GM12878 (cell line): Measurements from ENCODE around the gene CDON. TPM values are rescaled to one million over a fixed set of nuclear protein-coding genes. Genes with fewer than 3 reads are reported as not detected.

Experiments used
- ATAC-seq: fragments of 200-7000 bp; cut with Tn5 transposase; 3 replicates; pipeline ENCODE4 v1.9.1; 2020; ENCODE audit warnings: mild to moderate bottlenecking, moderate library complexity
- BruUV-seq: library from RNA; stranded (reverse); fragments of 400-500 nt; replicated peaks from 2 replicates; lab custom pipeline; 2021; lab: Mats Ljungman, UMichigan
- CTCF ChIA-PET: fragments of 300-600 bp; sonication (Branson Sonifier 250); formaldehyde crosslinking; extraction: SDS; loops from one replicate; lab custom pipeline; 2021; ENCODE audit warnings: inconsistent platforms; lab: Yijun Ruan, JAX
- POLR2A ChIA-PET: fragments of 350-600 bp; formaldehyde crosslinking; extraction: SDS; loops from one replicate; lab custom pipeline; 2021; ENCODE audit warnings: inconsistent platforms; lab: Charles Lee
- RAD21 ChIA-PET: fragments of 300-600 bp; sonication (Branson Sonifier 250); formaldehyde crosslinking; loops from one replicate; lab custom pipeline; 2023; ENCODE audit warnings: antibody characterized with exemption; ENCODE audit not compliant: unreplicated experiment; lab: Charles Lee
- SMC1A ChIA-PET: fragments of 300-600 bp; sonication (Branson Sonifier 250); formaldehyde crosslinking; loops from one replicate; lab custom pipeline; 2023; ENCODE audit not compliant: unreplicated experiment, uncharacterized antibody; lab: Charles Lee
- DNase-seq: peaks from one replicate; pipeline ENCODE4 v3.0.0-alpha.2; 2011; ENCODE audit warnings: low read depth, low spot score
- FAIRE-seq: peaks from 3 replicates; lab custom pipeline; 2011; peaks lifted over from hg19 to GRCh38; lab: Jason Lieb, UNC
- H2AFZ ChIP-seq: 2 replicates; pipeline ENCODE4 v1.6.0; 2011; ENCODE audit warnings: low read depth, low read length, control low read depth; ENCODE audit not compliant: control insufficient read depth
- H3K27ac ChIP-seq: 2 replicates; pipeline ENCODE4 v1.5.1; 2011; ENCODE audit warnings: control low read depth; ENCODE audit not compliant: control insufficient read depth, insufficient read depth
- H3K27me3 ChIP-seq, 2 experiments: replicated peaks in 1 of 2; 2 replicates each; pipeline versions ENCODE4 v1.6.0 to v1.6.1; 2011; ENCODE audit warnings: low read length in 1 of 2; ENCODE audit not compliant: control insufficient read depth in 2 of 2, insufficient read depth in 2 of 2
- H3K36me3 ChIP-seq, 2 experiments: 2 replicates each; pipeline ENCODE4 v1.5.1; 2011; ENCODE audit warnings: low read length in 1 of 2; ENCODE audit not compliant: control insufficient read depth in 2 of 2, insufficient read depth in 2 of 2
- H3K4me1 ChIP-seq: 2 replicates; pipeline ENCODE4 v1.6.1; 2011; ENCODE audit warnings: mild to moderate bottlenecking, low read length, moderate library complexity, mixed read lengths; ENCODE audit not compliant: control insufficient read depth, insufficient read depth
- H3K4me2 ChIP-seq: 2 replicates; pipeline ENCODE4 v1.6.0; 2011; ENCODE audit warnings: control low read depth; ENCODE audit not compliant: control insufficient read depth, insufficient read depth
- H3K4me3 ChIP-seq: fragments of 200-600 bp; sonication (generic); 2 replicates; pipeline ENCODE4 v1.5.1; 2016
- H3K79me2 ChIP-seq: 2 replicates; pipeline ENCODE4 v1.6.0; 2011; ENCODE audit warnings: low read length; ENCODE audit not compliant: control insufficient read depth, insufficient read depth
- H3K9ac ChIP-seq: 2 replicates; pipeline ENCODE4 v1.8.0; 2011; ENCODE audit warnings: low read length, control low read depth, mixed read lengths; ENCODE audit not compliant: control insufficient read depth, insufficient read depth
- H3K9me3 ChIP-seq: replicated peaks from 3 replicates; pipeline ENCODE4 v1.5.1; 2011; ENCODE audit warnings: mild to moderate bottlenecking, low read length; ENCODE audit not compliant: control insufficient read depth, insufficient read depth
- H4K20me1 ChIP-seq: 2 replicates; pipeline ENCODE4 v1.6.0; 2011; ENCODE audit not compliant: control insufficient read depth, insufficient read depth
- BCL11A ChIP-seq: IDR thresholded peaks from 2 replicates; pipeline ENCODE4 v1.6.1; 2011; ENCODE audit warnings: low read depth, low read length
- BHLHE40 ChIP-seq, 2 experiments: fragments of 450-650 bp in 1 of 2; IDR thresholded peaks; 2 replicates each; pipeline ENCODE4 v1.6.1; 2011 to 2017; ENCODE audit warnings: low read depth in 2 of 2, borderline replicate concordance in 1 of 2, improper control_type of control experiment in 1 of 2, low read length in 1 of 2, mild to moderate bottlenecking in 1 of 2
- CHD2 ChIP-seq: IDR thresholded peaks from 2 replicates; pipeline ENCODE4 v1.6.1; 2011; ENCODE audit warnings: low read depth, low read length, improper control_type of control experiment, borderline replicate concordance
- DPF2 ChIP-seq: fragments of 450-650 bp; IDR thresholded peaks from 2 replicates; pipeline ENCODE4 v1.6.1; 2017; ENCODE audit warnings: mild to moderate bottlenecking
- E4F1 ChIP-seq: fragments of 450-650 bp; IDR thresholded peaks from 2 replicates; pipeline ENCODE4 v1.6.1; 2018; ENCODE audit warnings: borderline replicate concordance, mild to moderate bottlenecking; ENCODE audit not compliant: partially characterized antibody
- MYB ChIP-seq: fragments of 150-350 bp; IDR thresholded peaks from 2 replicates; pipeline ENCODE4 v1.6.1; 2014; ENCODE audit warnings: mild to moderate bottlenecking, low read depth, low read length, borderline replicate concordance
- POU2F2 ChIP-seq: IDR thresholded peaks from 3 replicates; pipeline ENCODE4 v1.6.1; 2011; ENCODE audit warnings: low read depth, mild to moderate bottlenecking, low read length, borderline replicate concordance
- SIN3A ChIP-seq: IDR thresholded peaks from 2 replicates; pipeline ENCODE4 v1.6.1; 2012; ENCODE audit warnings: low read depth, low read length, improper control_type of control experiment
- SMARCA5 ChIP-seq: fragments of 450-650 bp; IDR thresholded peaks from 2 replicates; pipeline ENCODE4 v1.6.1; 2017; ENCODE audit warnings: mild to moderate bottlenecking
- TARDBP ChIP-seq: IDR thresholded peaks from 2 replicates; pipeline ENCODE4 v1.6.1; 2016; ENCODE audit warnings: borderline replicate concordance
- YY1 ChIP-seq: IDR thresholded peaks from 2 replicates; pipeline ENCODE4 v1.6.1; 2011; ENCODE audit warnings: low read depth, mild to moderate bottlenecking, low read length
- WGBS: methylation state at CpG from one replicate; pipeline ENCODE4 v1.1.6; 2016; ENCODE audit warnings: low lambda C conversion rate; ENCODE audit not compliant: insufficient replicate concordance, insufficient coverage; ENCODE audit errors: missing lambda C conversion rate; 5-methylcytosine and 5-hydroxymethylcytosine counted together
- in situ Hi-C: fragments of 300-500 bp; cut with MboI; formaldehyde crosslinking; loops from 9 replicates; pipeline ENCODE4 v1.14.3; 2018; ENCODE audit warnings: mixed read lengths
- intact Hi-C: fragments of 100-400 bp; cut with micrococcal nuclease; formaldehyde crosslinking; loops from one replicate; pipeline ENCODE4 v1.14.2; 2022; ENCODE audit not compliant: unreplicated experiment
- polyA plus RNA-seq, 11 experiments: library from polyadenylated mRNA; depleted of rRNA in 4 of 11; unstranded in 6 of 11; stranded (reverse) in 5 of 11; fragments of >200 nt; fragmentation: Nextera tagmentation in 4 of 11; fragmentation: Illumina TruSeq in 1 of 11; extraction: Ambion mirVana in 4 of 11; extraction: Trizol in 1 of 11; gene quantifications; 1 replicate in 1 of 11; 2 replicates in 10 of 11; pipeline versions ENCODE4 v1.2.1 to v1.2.3, GENCODE V29; 2011 to 2016; ENCODE audit warnings: inconsistent platforms in 2 of 11, missing spikeins in 2 of 11, low read depth in 1 of 11
- total RNA-seq, 4 experiments: library from RNA; depleted of rRNA in 3 of 4; stranded (reverse); fragments of >200 nt in 3 of 4; fragmentation: Illumina TruSeq in 1 of 4; extraction: Trizol in 1 of 4; gene quantifications; 2 replicates each; pipeline versions ENCODE4 v1.2.1 to v1.2.3, GENCODE V29; 2013 to 2021
- TF ChIP-seq, protein P1 (sequence below): fragments of 450-650 bp; IDR thresholded peaks from 2 replicates; pipeline ENCODE4 v1.6.1; 2016; ENCODE audit warnings: mild to moderate bottlenecking

Gene CDON
- total and polyA plus RNA-seq, 10 of the 15 experiments (the other 5 are each of a cell fraction or from before 2014, with no cell fraction given): 0.07 to 4.2 (median 0.36) TPM

DNA sequence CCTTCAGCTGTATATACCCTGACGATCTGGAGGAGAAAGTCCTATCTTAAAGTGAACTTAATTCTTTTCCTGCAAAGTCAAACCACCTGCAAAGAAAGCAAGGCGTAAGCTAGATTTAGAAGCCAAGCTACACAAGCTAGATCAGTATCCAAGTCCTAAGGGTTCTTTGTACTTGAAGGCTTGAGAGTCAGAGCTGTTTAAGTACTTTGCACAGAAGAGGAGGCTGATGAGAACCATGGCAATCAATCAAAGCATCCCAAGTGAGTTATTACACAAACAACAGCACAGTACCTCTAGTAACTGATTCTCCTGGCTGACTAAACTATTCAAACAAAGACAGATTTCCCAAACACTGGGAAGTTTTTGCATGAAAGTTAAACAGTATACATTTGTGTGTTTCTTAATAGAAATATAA lies 1.9 kb downstream of the CDON start:
- CTCF ChIA-PET: interaction anchor here (1.7 to 3.2 kb wide), 4 partner anchors 9 to 133 kb away, joined by 3 to 29 read pairs (median 9); partner anchors contain the start of gene VSIG10L2

GRCh38 chr11:126059238-126059781 lies 3.4 kb downstream of the CDON start:
- ChIA-PET RAD21 (interaction anchor here (0.9 kb wide), 1 partner anchor 138 kb away, joined by 3 read pairs; no protein-coding TSS in a partner anchor), SMC1A (interaction anchor here (1.0 to 3.7 kb wide), 3 partner anchors 8 to 118 kb away, joined by 3 to 34 read pairs (median 7); no protein-coding TSS in a partner anchor), CTCF (interaction anchor here (0.6 to 3.2 kb wide), 4 partner anchors 8 to 129 kb away, joined by 3 to 29 read pairs (median 8); partner anchors contain the start of gene VSIG10L2), POLR2A (interaction anchor here (0.7 to 1.3 kb wide), 2 partner anchors 15 to 20 kb away, joined by 3 read pairs; no protein-coding TSS in a partner anchor)
- Histone ChIP-seq H3K27me3 (peaks cover 1 to 17% of the 10 kb centered on the region in 2 experiments), H3K9me3 (no peaks in the 10 kb centered on the region), H2AFZ (no peak overlapping the region), H3K36me3 (no peaks in the 10 kb centered on the region), H3K4me3 (no peak overlapping the region), H3K4me1 (no peaks in the 10 kb centered on the region), H3K9ac (no peak overlapping the region), H3K27ac (no peak overlapping the region), H3K4me2 (no peak overlapping the region), H3K79me2 (no peaks in the 10 kb centered on the region; the same call in none of the 2 replicates), H4K20me1 (no peaks in the 10 kb centered on the region)
- ATAC-seq (no peak), DNase-seq (no peak), FAIRE-seq (no peak)
- intact Hi-C loops (no loop called here), in situ Hi-C loops (no loop called here)
- WGBS: 12% methylated on average over 8 of the region's 10 CpGs
- BruUV-seq: no TSS peak
- no peak for TF ChIP-seq E4F1
- TF ChIP-seq SMARCA5: no peak
- no peak for TF ChIP-seq TARDBP
- no peak for TF ChIP-seq BCL11A
- no peak for TF ChIP-seq BHLHE40 (IDR thresholded peaks at IDR 0.05; ENCODE audit: borderline replicate concordance in 1 of 2, low read depth in 2 of 2, low read length in 1 of 2)
- no peak for TF ChIP-seq MYB
- TF ChIP-seq CHD2: no peak
- TF ChIP-seq YY1: no peak
- no peak for TF ChIP-seq POU2F2
- TF ChIP-seq SIN3A: no peak

More for the DNA sequence above, 1.9 kb downstream of the CDON start:
- DNase-seq (no peak), FAIRE-seq (no peak), ATAC-seq (no peak)
- no peak overlapping the region for H3K9ac ChIP-seq
- ChIA-PET POLR2A (interaction anchor here (0.5 to 0.6 kb wide), 2 partner anchors 8 to 10 kb away, joined by 3 read pairs; no protein-coding TSS in a partner anchor), SMC1A (interaction anchor here (1.2 to 3.7 kb wide), 7 partner anchors 9 to 138 kb away, joined by 3 to 34 read pairs (median 7); no protein-coding TSS in a partner anchor), RAD21 (interaction anchor here (1.1 to 1.9 kb wide), 4 partner anchors 26 to 120 kb away, joined by 3 to 11 read pairs (median 4); no protein-coding TSS in a partner anchor)
- H3K27ac ChIP-seq: no peak overlapping the region
- intact Hi-C loops: loop anchor here (5.0 kb wide), 1 partner anchor 138 kb away; no protein-coding TSS in a partner anchor
- H3K4me1 ChIP-seq: no peaks in the 10 kb centered on the region
- no peak overlapping the region for H3K4me3 ChIP-seq
- no TSS peak for BruUV-seq
- H3K9me3 ChIP-seq: no peaks in the 10 kb centered on the region
- H3K4me2 ChIP-seq: no peak overlapping the region
- H2AFZ ChIP-seq: no peak overlapping the region
- H3K79me2 ChIP-seq: no peaks in the 10 kb centered on the region; the same call in 1 of the 2 replicates
- in situ Hi-C loops: no loop called here
- H3K36me3 ChIP-seq: no peaks in the 10 kb centered on the region
- peaks cover 1 to 17% of the 10 kb centered on the region in 2 experiments for H3K27me3 ChIP-seq
- TF ChIP-seq DPF2: no peak
- TF ChIP-seq, protein P1, sequence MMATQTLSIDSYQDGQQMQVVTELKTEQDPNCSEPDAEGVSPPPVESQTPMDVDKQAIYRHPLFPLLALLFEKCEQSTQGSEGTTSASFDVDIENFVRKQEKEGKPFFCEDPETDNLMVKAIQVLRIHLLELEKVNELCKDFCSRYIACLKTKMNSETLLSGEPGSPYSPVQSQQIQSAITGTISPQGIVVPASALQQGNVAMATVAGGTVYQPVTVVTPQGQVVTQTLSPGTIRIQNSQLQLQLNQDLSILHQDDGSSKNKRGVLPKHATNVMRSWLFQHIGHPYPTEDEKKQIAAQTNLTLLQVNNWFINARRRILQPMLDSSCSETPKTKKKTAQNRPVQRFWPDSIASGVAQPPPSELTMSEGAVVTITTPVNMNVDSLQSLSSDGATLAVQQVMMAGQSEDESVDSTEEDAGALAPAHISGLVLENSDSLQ: 0 out of 2 replicates have a peak, but pooled peaks have one; percentile 7
- 48% methylated on average over 2 of the region's 2 CpGs for WGBS
- no peaks in the 10 kb centered on the region for H4K20me1 ChIP-seq
